Neural progenitor cell (in vitro differentiated cells): ENCODE data around the gene MYH10. TPM values are rescaled to one million over a fixed set of nuclear protein-coding genes. Genes with fewer than 3 reads are reported as not detected.

ENCODE experiments used
- DNase-seq: peaks from one replicate; pipeline ENCODE4 v3.0.0-alpha.2; 2016; ENCODE audit warnings: low spot score
- H2AFZ ChIP-seq: fragments of 200-600 bp; sonication (generic); replicated peaks from 2 replicates; pipeline ENCODE4 v1.6.1; 2016; ENCODE audit warnings: antibody characterized with exemption
- H3F3A ChIP-seq: fragments of 200-600 bp; sonication (generic); 2 replicates; pipeline ENCODE4 v1.6.1; 2016; ENCODE audit warnings: antibody characterized with exemption, low read depth
- H3K27ac ChIP-seq: fragments of 200-600 bp; sonication (generic); 2 replicates; pipeline ENCODE4 v1.5.1; 2016; ENCODE audit warnings: mild to moderate bottlenecking
- H3K27me3 ChIP-seq: fragments of 200-600 bp; sonication (generic); 2 replicates; pipeline ENCODE4 v1.6.1; 2016; ENCODE audit warnings: mild to moderate bottlenecking, moderate library complexity
- H3K36me3 ChIP-seq: fragments of 200-600 bp; sonication (generic); 2 replicates; pipeline ENCODE4 v1.5.1; 2016
- H3K4me1 ChIP-seq: fragments of 200-600 bp; sonication (generic); 2 replicates; pipeline ENCODE4 v1.6.1; 2016; ENCODE audit warnings: mixed run types
- H3K4me2 ChIP-seq: fragments of 200-600 bp; sonication (generic); 2 replicates; pipeline ENCODE4 v1.6.1; 2016
- H3K4me3 ChIP-seq: fragments of 200-600 bp; sonication (generic); 2 replicates; pipeline ENCODE4 v1.5.1; 2016
- H3K79me2 ChIP-seq: fragments of 200-600 bp; sonication (generic); 2 replicates; pipeline ENCODE4 v1.6.1; 2016; ENCODE audit warnings: low read depth
- H3K9ac ChIP-seq: fragments of 200-600 bp; sonication (generic); 2 replicates; pipeline ENCODE4 v1.6.1; 2016
- H3K9me3 ChIP-seq: fragments of 200-600 bp; sonication (generic); 2 replicates; pipeline ENCODE4 v1.5.1; 2016; ENCODE audit warnings: low read depth
- H4K20me1 ChIP-seq: fragments of 200-600 bp; sonication (generic); 2 replicates; pipeline ENCODE4 v1.6.1; 2016; ENCODE audit warnings: low read depth
- H3K27ac Mint-ChIP-seq: 3 replicates; pipeline ENCODE4 v1.8.0; 2021; ENCODE audit warnings: mixed read lengths
- H3K27me3 Mint-ChIP-seq: 2 replicates; pipeline ENCODE4 v1.8.0; 2022; ENCODE audit warnings: low read depth, mild to moderate bottlenecking, inconsistent platforms, moderate library complexity, mixed read lengths; ENCODE audit not compliant: insufficient read depth
- H3K36me3 Mint-ChIP-seq: 3 replicates; pipeline ENCODE4 v1.8.0; 2021; ENCODE audit warnings: mixed read lengths
- H3K4me1 Mint-ChIP-seq: 3 replicates; pipeline ENCODE4 v1.8.0; 2021; ENCODE audit warnings: mixed read lengths
- H3K4me3 Mint-ChIP-seq: 3 replicates; pipeline ENCODE4 v1.8.0; 2021; ENCODE audit warnings: mild to moderate bottlenecking, moderate library complexity, mixed read lengths
- H3K9me3 Mint-ChIP-seq: 3 replicates; pipeline ENCODE4 v1.8.0; 2020; ENCODE audit warnings: mixed read lengths
- CTCF ChIP-seq: fragments of 200-600 bp; sonication (generic); IDR thresholded peaks from 2 replicates; pipeline ENCODE4 v1.5.1; 2017; ENCODE audit warnings: antibody characterized with exemption, mild to moderate bottlenecking
- EZH2 ChIP-seq: fragments of 200-600 bp; sonication (generic); IDR thresholded peaks from 2 replicates; pipeline ENCODE4 v1.6.1; 2017; ENCODE audit warnings: antibody characterized with exemption, mild to moderate bottlenecking, moderate library complexity
- EZH2phosphoT487 ChIP-seq: fragments of 200-600 bp; sonication (generic); IDR thresholded peaks from 2 replicates; pipeline ENCODE4 v1.6.1; 2017; ENCODE audit warnings: antibody characterized with exemption
- total RNA-seq: library from RNA; depleted of rRNA; stranded (reverse); fragments of >200 nt; gene quantifications from 2 replicates; pipeline ENCODE4 v1.2.3, GENCODE V29; 2015; ENCODE audit warnings: low replicate concordance

Gene MYH10
- total RNA-seq, 1 donor from 2014 or later: 213 TPM

GRCh38 chr17:8585911-8586310 lies 44.6 kb downstream of the MYH10 start:
- H3K36me3 Mint-ChIP-seq: peaks cover 47% of the 10 kb centered on the region

GRCh38 chr17:8583954-8584353 lies 46.6 kb downstream of the MYH10 start:
- DNase-seq: no peak
- H3K4me2 ChIP-seq: no peak overlapping the region
- H3K9ac ChIP-seq: no peak overlapping the region
- H3K4me1 Mint-ChIP-seq: no peaks in the 10 kb centered on the region
- no peak overlapping the region for H3K4me3 ChIP-seq
- H3K36me3 ChIP-seq: peaks cover 19% of the 10 kb centered on the region
- no peak overlapping the region for H3K4me3 Mint-ChIP-seq
- H3K27me3 ChIP-seq: no peaks in the 10 kb centered on the region
- no peak overlapping the region for H2AFZ ChIP-seq
- no peak overlapping the region for H3K27ac Mint-ChIP-seq
- peaks cover 38% of the 10 kb centered on the region for H3K36me3 Mint-ChIP-seq
- peaks cover 18% of the 10 kb centered on the region for H3K4me1 ChIP-seq
- peaks cover 4% of the 10 kb centered on the region for H3F3A ChIP-seq
- peaks cover 44% of the 10 kb centered on the region for H4K20me1 ChIP-seq
- TF ChIP-seq EZH2 (no peak), CTCF (no peak), EZH2phosphoT487 (no peak)
- H3K27me3 Mint-ChIP-seq: peaks cover 2% of the 10 kb centered on the region
- peaks cover 95% of the 10 kb centered on the region for H3K79me2 ChIP-seq
- H3K9me3 Mint-ChIP-seq: no peaks in the 10 kb centered on the region
- H3K27ac ChIP-seq: no peak overlapping the region
- H3K9me3 ChIP-seq: no peaks in the 10 kb centered on the region

More at GRCh38 chr17:8585911-8586310, 44.6 kb downstream of the MYH10 start:
- H3K4me1 Mint-ChIP-seq: no peaks in the 10 kb centered on the region
- peaks cover 18% of the 10 kb centered on the region for H3K4me1 ChIP-seq
- H3K4me2 ChIP-seq: no peak overlapping the region
- H3K4me3 ChIP-seq: no peak overlapping the region
- H3K36me3 ChIP-seq: peaks cover 16% of the 10 kb centered on the region
- no peaks in the 10 kb centered on the region for H3K27me3 ChIP-seq
- no peak for TF ChIP-seq EZH2
- no peak for TF ChIP-seq EZH2phosphoT487
- TF ChIP-seq CTCF: no peak
- H2AFZ ChIP-seq: no peak overlapping the region
- no peak overlapping the region for H3K27ac Mint-ChIP-seq
- no peaks in the 10 kb centered on the region for H3K9me3 Mint-ChIP-seq
- no peak for DNase-seq
- no peak overlapping the region for H3K4me3 Mint-ChIP-seq
- no peak overlapping the region for H3K9ac ChIP-seq
- H3K27me3 Mint-ChIP-seq: peaks cover 2% of the 10 kb centered on the region
- peaks cover 4% of the 10 kb centered on the region for H3F3A ChIP-seq
- peaks cover 54% of the 10 kb centered on the region for H4K20me1 ChIP-seq
- peaks cover 97% of the 10 kb centered on the region for H3K79me2 ChIP-seq
- H3K9me3 ChIP-seq: no peaks in the 10 kb centered on the region
- H3K27ac ChIP-seq: no peak overlapping the region

GRCh38 chr17:8580952-8581658 lies 49.4 kb downstream of the MYH10 start:
- Histone ChIP-seq H3K4me2 (no peak overlapping the region), H3K27ac (no peak overlapping the region), H3K4me3 (no peak overlapping the region), H3K27me3 (no peaks in the 10 kb centered on the region), H3F3A (no peaks in the 10 kb centered on the region), H3K4me1 (peaks cover 18% of the 10 kb centered on the region), H3K79me2 (peaks cover 88% of the 10 kb centered on the region), H4K20me1 (peaks cover 48% of the 10 kb centered on the region), H2AFZ (no peak overlapping the region), H3K36me3 (peaks cover 11% of the 10 kb centered on the region), H3K9ac (no peak overlapping the region), H3K9me3 (no peaks in the 10 kb centered on the region)
- no peaks in the 10 kb centered on the region for H3K27me3 Mint-ChIP-seq
- no peak overlapping the region for H3K4me3 Mint-ChIP-seq
- H3K9me3 Mint-ChIP-seq: no peaks in the 10 kb centered on the region
- no peaks in the 10 kb centered on the region for H3K4me1 Mint-ChIP-seq
- H3K36me3 Mint-ChIP-seq: peaks cover 21% of the 10 kb centered on the region
- no peak overlapping the region for H3K27ac Mint-ChIP-seq
- DNase-seq: no peak
- no peak for TF ChIP-seq CTCF
- TF ChIP-seq EZH2phosphoT487: no peak
- TF ChIP-seq EZH2: no peak
